Motor neuron (in vitro differentiated cells): ENCODE data around the gene FLVCR1. TPM values are rescaled to one million over a fixed set of nuclear protein-coding genes. Genes with fewer than 3 reads are reported as not detected.
A peak's percentile ranks its signal among the peaks of the same experiment; 100 is the strongest.

Source experiments
- ATAC-seq, 8 experiments: fragments of 200-7000 bp; cut with Tn5 transposase; replicated peaks in 6 of 8; 2 replicates each; pipeline ENCODE4 v1.8.0; 2021; ENCODE audit warnings: mild to moderate bottlenecking in 8 of 8, moderate library complexity in 8 of 8
- H3K27ac ChIP-seq, 2 donors: fragments of 250-450 bp; sonication (Bioruptor Pico); 2 replicates each; pipeline ENCODE4 v1.9.0; 2021; ENCODE audit warnings: antibody characterized with exemption in 2 of 2, mild to moderate bottlenecking in 2 of 2, moderate library complexity in 1 of 2
- H3K4me1 ChIP-seq, 2 donors: fragments of 250-450 bp; sonication (Bioruptor Pico); replicated peaks in 1 of 2; 2 replicates each; pipeline ENCODE4 v1.6.1; 2021; ENCODE audit warnings: antibody characterized with exemption in 2 of 2, mild to moderate bottlenecking in 2 of 2, moderate library complexity in 1 of 2
- H3K4me3 ChIP-seq, 5 donors: fragments of 250-450 bp; sonication (Bioruptor Pico); 2 replicates each; pipeline ENCODE4 v1.9.0; 2021; ENCODE audit warnings: antibody characterized with exemption in 5 of 5, mild to moderate bottlenecking in 5 of 5, moderate library complexity in 4 of 5
- WGBS, 10 experiments: fragments of 450-650 bp; shearing (Covaris generic); methylation state at CpG; one replicate each; pipeline ENCODE4 v1.0.0; 2022; 5-methylcytosine and 5-hydroxymethylcytosine counted together
- in situ Hi-C, 9 experiments: fragments of 400-800 bp; cut with MboI; loops; one replicate each; pipeline ENCODE4 v1.15.0; 2021; ENCODE audit warnings: low sequenced_read_pairs in 9 of 9, low pct_unique_long_range_greater_than_20kb in 2 of 9; ENCODE audit not compliant: unreplicated experiment in 9 of 9
- total RNA-seq, 8 experiments: library from RNA; unstranded; fragments of 300-600 nt; gene quantifications; 2 replicates each; pipeline versions ENCODE4 v1.2.3 to v1.2.4, GENCODE V29; 2022

Gene FLVCR1
- total RNA-seq, 8 experiments from 2014 or later, result 3.1 to 35.7 (median 15.6) TPM

DNA sequence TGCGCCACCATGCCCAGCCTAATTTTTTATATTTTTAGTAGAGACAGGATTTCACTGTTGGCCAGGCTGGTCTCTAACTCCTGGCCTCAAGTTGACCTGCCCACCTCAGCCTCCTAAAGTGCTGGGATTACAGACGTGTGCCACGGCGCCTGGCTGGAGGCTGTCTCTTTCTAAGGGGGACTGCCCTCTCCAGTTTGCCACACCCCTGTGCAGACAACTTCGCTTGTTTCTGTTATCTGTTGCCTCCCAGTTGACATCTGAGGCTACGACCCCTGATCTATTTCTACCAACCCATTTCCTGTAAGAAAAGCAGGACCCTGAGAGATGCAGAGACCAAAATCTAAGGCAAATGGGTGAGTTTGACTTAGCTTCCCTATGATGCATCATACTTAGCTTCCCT lies 68.3 kb downstream of the FLVCR1 start:
- H3K27ac ChIP-seq, result no peak overlapping the region
- in situ Hi-C loops, result no loop called here
- 83 to 100% (median 93%) methylated on average over 1 to 6 of the region's 6 CpGs; no CpG with 5 or more reads in 2 of the 10 experiments for WGBS, 10 experiments
- peaks cover 10 to 13% of the 10 kb centered on the region in 2 donors for H3K4me1 ChIP-seq
- ATAC-seq, result no peak
- H3K4me3 ChIP-seq, result no peak overlapping the region

- Histone ChIP-seq H3K4me1 (peaks cover 10 to 13% of the 10 kb centered on the region in 2 donors), H3K4me3 (no peak overlapping the region), H3K27ac (peak overlapping the region; percentile 5 to 50)
- ATAC-seq, result peak in 6 of 8 experiments; percentile 41 to 83 (median 68)
- in situ Hi-C loops, result no loop called here
- 19 to 63% (median 28%) methylated on average over 2 to 10 of the region's 10 CpGs; no CpG with 5 or more reads in 2 of the 10 experiments for WGBS, 10 experiments
These were observed 70.5 kb downstream of the FLVCR1 start for GRCh38 chr1:212928323-212929291.

GRCh38 chr1:212930986-212931678 lies 73.1 kb downstream of the FLVCR1 start:
- ATAC-seq, result no peak

DNA sequence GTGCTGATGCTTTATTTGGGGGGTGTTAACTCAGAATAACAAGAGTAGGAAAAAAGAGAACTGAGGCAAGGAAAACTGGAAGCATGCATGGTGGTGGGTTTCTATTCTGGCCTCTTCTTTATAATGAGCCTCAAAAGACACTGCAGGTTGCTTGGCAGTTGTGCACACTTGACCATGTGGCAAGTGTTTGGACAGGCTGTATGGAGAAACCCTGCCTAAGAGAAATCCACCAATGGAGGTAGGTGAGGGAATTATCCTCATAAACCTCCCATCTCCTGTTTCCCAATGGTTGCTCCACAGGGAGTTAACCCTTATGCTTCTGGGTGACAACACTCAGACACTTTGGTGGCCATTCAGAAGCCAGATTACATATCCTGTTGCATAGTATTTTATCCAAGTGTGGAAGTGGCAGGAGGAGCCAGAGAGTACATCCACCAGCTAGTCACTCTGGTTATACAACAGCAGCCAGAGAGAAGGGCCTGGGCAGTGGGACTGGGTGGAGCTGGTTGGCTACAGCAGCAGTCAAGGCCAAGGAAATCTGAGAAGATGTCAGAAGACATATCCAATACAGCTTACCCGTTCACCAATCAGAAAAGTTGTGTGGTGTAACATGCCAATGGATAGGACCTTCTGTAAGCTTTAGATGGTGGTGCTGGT lies 75.9 kb downstream of the FLVCR1 start:
- no peak overlapping the region for H3K27ac ChIP-seq
- no peak overlapping the region for H3K4me3 ChIP-seq
- ATAC-seq, result peak in 3 of 8 experiments; percentile 78 to 93 (median 81)
- WGBS, 10 experiments, result 13 to 100% (median 83%) methylated on average over 1 of the region's 1 CpG; no CpG with 5 or more reads in 2 of the 10 experiments
- H3K4me1 ChIP-seq, result peaks cover 2% of the 10 kb centered on the region in 2 donors
- in situ Hi-C loops, result no loop called here

More at GRCh38 chr1:212930986-212931678, 73.1 kb downstream of the FLVCR1 start:
- peaks cover 10 to 13% of the 10 kb centered on the region in 2 donors for H3K4me1 ChIP-seq
- WGBS, 10 experiments, result 56 to 95% (median 79%) methylated on average over 2 to 10 of the region's 10 CpGs; no CpG with 5 or more reads in 1 of the 10 experiments
- no peak overlapping the region for H3K27ac ChIP-seq
- H3K4me3 ChIP-seq, result no peak overlapping the region
- in situ Hi-C loops, result no loop called here

DNA sequence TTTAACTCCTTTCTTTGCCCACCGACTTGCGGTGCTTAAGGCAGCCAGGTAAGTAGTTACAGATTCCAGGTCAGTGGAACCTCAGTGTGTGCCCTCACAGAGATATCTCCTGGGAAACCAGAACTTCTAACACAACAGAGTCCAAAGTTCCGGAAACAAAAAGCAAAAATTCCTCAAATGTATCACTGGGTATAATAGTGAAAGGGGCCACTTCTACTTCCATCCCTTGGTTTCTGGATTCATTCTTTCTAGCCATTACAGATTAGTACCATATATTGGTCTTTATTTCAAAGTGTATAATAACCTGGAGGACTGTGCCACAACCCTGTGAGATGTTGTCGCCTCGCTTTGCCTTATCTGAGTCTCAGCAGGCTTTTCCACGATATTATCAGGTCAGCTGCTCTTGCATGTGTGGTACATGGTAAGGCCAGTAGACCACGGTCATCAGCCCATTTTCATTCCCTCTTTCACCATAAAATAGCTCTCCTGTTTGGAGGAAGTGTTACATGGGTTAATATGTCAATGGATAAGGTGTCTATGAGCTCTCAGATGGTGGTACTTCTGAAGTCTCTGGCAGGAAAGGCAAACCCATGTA lies 77.4 kb downstream of the FLVCR1 start:
- ATAC-seq, result no peak
- H3K4me3 ChIP-seq, result no peak overlapping the region
- H3K27ac ChIP-seq, result no peak overlapping the region
- WGBS, 10 experiments, result 40 to 100% (median 88%) methylated on average over 1 to 7 of the region's 7 CpGs; no CpG with 5 or more reads in 2 of the 10 experiments
- peaks cover 0 to 3% of the 10 kb centered on the region in 2 donors for H3K4me1 ChIP-seq
- in situ Hi-C loops, result no loop called here

GRCh38 chr1:212937034-212937433 lies 79.0 kb downstream of the FLVCR1 start:
- in situ Hi-C loops, result no loop called here
- H3K27ac ChIP-seq, result no peak overlapping the region
- 60 to 100% (median 92%) methylated on average over 1 to 3 of the region's 3 CpGs; no CpG with 5 or more reads in 2 of the 10 experiments for WGBS, 10 experiments
- H3K4me1 ChIP-seq, result peaks cover 0 to 3% of the 10 kb centered on the region in 2 donors
- H3K4me3 ChIP-seq, result no peak overlapping the region
- no peak for ATAC-seq

GRCh38 chr1:212938846-212939245 lies 80.8 kb downstream of the FLVCR1 start:
- WGBS, 10 experiments, result 10 to 100% (median 89%) methylated on average over 1 to 6 of the region's 6 CpGs; no CpG with 5 or more reads in 3 of the 10 experiments
- in situ Hi-C loops, result no loop called here
- H3K4me3 ChIP-seq, result no peak overlapping the region
- no peak overlapping the region for H3K27ac ChIP-seq
- no peak for ATAC-seq
- peaks cover 0 to 3% of the 10 kb centered on the region in 2 donors for H3K4me1 ChIP-seq

DNA sequence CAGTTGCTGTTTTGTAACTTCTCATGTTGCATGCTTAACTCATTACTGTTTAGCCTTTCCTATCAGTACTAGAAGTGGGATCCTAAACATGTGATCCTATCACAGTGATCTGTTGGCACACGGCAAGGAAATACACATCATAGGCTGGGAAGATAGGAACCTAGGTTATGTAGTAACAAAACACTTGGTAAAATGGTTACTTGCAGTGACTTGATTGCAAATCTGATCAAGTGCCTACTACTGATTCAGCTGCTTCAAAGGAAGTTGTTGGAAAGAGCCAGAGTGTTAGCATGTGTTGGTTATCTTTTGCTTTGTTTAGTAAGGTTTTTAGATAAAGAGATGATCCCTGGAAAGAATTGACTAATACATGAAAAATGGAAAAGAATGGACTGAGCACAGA lies 83.4 kb downstream of the FLVCR1 start:
- no peak overlapping the region for H3K27ac ChIP-seq
- ATAC-seq, result no peak
- peaks cover 0 to 3% of the 10 kb centered on the region in 2 donors for H3K4me1 ChIP-seq
- 30 to 100% (median 95%) methylated on average over 1 of the region's 1 CpG; no CpG with 5 or more reads in 2 of the 10 experiments for WGBS, 10 experiments
- H3K4me3 ChIP-seq, result no peak overlapping the region
- in situ Hi-C loops, result no loop called here

GRCh38 chr1:212942679-212943392 lies 84.8 kb downstream of the FLVCR1 start:
- WGBS, 10 experiments, result 0 to 94% (median 58%) methylated on average over 1 to 6 of the region's 6 CpGs; no CpG with 5 or more reads in 2 of the 10 experiments
- Histone ChIP-seq H3K4me1 (peaks cover 0 to 3% of the 10 kb centered on the region in 2 donors), H3K4me3 (no peak overlapping the region), H3K27ac (no peak overlapping the region)
- ATAC-seq, result no peak
- in situ Hi-C loops, result no loop called here

- 45 to 93% (median 81%) methylated on average over 1 to 4 of the region's 4 CpGs; no CpG with 5 or more reads in 4 of the 10 experiments for WGBS, 10 experiments
- no peak for ATAC-seq
- Histone ChIP-seq H3K4me3 (no peak overlapping the region), H3K27ac (no peak overlapping the region), H3K4me1 (peaks cover 0 to 3% of the 10 kb centered on the region in 2 donors)
- in situ Hi-C loops, result no loop called here
These were observed 85.3 kb downstream of the FLVCR1 start for GRCh38 chr1:212943393-212943710.

DNA sequence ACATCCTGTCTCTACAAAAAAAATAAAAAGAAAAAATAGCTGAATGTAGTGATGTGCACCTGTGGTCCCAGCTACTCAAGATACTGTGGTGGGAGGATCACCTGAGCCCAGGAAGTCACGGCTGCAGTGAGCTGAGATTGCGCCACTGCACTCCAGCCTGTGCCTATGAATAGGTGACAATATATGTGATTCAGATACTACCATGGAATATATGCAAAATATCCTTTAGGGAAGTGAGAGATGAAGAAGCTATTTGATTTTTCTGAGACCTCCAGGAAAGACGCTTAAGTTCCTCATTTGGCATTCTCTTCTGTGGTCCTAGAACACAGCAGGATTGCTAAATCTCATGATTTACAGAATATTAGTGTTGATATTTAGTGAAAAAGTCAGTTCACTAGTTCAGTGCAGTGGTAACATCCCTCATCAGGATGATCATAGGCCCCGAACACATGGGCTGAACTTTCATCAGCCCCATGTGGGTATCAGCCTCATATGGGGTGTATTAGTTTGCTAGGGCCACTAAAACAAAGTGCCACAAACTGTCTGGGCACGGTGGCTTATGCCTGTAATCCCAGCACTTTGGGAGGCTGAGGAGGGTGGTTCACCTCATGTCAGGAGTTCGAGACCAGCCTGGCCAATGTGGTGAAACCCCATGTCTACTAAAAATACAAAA lies 86.3 kb downstream of the FLVCR1 start:
- in situ Hi-C loops, result no loop called here
- ATAC-seq, result no peak
- no peak overlapping the region for H3K27ac ChIP-seq
- 78 to 97% (median 89%) methylated on average over 1 to 6 of the region's 6 CpGs; no CpG with 5 or more reads in 1 of the 10 experiments for WGBS, 10 experiments
- H3K4me1 ChIP-seq, result no peaks in the 10 kb centered on the region
- H3K4me3 ChIP-seq, result no peak overlapping the region
